OCI-M2 (cell line): ENCODE results near the gene TFAP2D.

Source experiments
- DNase-seq: peaks from one replicate; lab custom pipeline; 2025; ENCODE audit not compliant: unreplicated experiment; lab: John Stamatoyannopoulos, UW

TFAP2D gene

DNA sequence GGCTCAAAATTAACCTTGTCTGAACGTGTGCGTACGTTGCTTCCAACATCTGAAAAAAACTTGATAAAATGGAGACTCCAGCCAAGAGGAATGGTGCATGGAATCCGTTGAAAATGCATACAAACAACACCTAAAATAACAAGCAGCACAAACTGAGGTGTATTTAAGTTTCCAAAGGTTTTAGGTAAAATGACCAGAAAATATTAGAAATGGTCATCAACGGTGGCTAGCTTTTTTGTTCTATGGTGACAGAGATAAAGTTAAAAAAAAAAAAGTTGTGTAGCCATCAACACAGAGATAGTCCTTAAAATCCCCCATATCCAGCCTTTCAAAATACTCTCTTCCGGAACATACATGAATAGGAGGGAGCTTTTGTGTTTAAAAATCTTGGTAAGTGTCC lies 104.7 kb downstream of the TFAP2D start:
- DNase-seq = no peak

DNA sequence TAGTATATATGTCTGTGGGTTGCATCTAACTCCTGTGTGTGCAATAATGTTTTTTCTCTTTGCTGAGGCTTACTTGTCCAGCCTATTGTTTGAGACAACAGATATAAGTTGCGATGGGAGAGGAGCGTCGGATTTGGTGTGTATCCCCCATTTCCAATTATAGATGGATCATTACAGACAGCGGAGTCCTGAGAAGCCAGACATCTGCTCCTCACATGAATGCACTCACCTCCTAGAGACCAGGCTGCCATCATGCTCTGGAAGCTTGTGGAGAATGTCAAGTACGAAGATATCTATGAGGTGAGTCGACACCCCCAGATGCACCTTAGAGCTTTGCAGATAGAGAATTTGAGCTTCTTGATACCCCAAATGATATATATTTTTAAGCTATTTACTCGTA lies 105.3 kb downstream of the TFAP2D start, which contains the start of gene TFAP2B:
TSS of gene TFAP2B (plus strand) at position 199 of the 400 bp plus-strand sequence. CDS start at position 220, 21 bp downstream.
- DNase-seq = no peak

DNA sequence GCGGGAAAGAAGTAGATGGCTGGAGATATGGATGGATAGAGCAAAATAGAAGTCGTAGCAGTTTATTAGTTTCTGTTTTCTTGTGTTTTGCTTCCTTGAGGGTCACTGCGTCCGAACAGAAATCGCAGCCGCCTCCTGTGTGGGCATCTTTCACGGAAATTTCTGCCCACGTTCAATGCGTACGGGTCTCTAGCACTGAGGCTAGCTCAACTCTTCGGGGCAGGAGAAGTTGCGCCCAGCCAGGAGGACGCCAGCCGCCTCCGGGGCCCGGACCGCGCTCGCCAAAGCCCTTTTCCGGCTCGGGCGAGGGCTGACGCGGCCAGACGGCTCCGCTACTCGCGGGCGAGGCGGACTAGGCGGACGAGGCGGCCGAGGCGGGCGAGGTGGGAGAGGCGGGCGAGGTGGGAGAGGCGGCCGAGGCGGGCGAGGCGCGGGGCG lies 106.2 kb downstream of the TFAP2D start:
- DNase-seq = no peak

DNA sequence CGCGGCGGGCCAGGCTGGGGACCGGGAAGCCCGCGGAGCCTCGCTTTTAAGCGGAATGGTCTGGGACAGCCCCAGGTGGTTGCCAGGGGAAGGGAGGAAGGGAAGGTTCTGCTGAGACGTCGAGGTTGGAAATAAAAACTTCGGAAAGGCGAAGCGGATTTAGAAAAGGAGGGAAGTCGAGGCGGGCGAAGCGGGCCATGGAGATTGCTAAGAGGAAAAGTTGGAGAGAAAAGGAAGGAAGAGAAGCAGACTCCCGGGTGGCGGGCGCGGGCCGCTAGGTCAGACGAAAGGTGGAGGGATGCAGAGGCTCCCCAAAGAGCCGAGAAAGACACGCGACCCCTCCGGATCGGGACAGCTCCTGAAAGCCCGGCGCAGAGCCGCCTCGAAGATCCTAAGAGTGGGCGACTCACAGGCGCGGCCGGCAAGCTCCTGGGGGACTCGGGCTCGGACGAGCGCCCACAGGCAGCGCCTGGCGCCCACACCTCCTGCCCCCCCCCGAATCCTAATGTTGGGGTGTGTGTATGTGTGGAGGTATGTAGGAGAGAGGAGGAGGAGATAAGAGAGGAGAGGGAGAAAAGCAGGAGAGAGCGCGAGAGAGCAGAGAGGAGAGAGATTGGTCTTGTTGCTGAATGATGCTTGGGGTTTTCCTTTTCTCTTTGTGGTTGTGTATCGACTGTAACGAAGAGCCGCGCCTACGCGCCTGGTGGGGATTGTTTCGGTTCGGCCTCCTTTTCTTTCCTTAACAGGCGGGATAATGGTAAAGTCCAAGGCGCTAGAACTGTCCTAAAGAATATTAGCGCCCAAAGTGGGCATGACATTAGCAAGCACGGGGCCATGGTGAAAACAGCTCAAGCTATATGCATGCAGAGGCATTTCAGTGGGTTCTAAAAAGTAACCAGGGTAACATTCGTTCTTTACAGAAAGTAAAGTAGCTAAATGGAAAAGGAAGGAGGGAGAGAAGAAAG lies 106.9 kb downstream of the TFAP2D start:
- no peak for DNase-seq

DNA sequence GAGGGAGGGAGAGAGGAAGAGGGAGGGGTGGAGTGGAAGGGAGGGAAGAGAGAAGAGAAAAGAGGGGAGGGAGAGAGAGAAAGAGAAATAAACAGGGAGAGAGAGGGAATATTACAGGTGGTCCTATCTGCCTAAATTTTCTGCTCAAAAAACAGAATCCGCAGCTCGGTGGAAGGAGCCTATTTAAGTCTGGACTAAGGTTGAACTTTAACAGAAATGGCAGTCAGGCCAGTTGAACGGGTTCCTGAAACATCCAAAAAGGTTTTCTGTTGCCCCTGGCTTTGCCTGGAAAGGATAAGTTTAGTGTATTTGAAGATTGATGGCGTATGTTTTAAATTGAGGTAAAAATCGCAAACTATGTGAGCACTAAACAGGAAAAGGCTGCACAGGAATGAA lies 107.5 kb downstream of the TFAP2D start:
- no peak for DNase-seq

DNA sequence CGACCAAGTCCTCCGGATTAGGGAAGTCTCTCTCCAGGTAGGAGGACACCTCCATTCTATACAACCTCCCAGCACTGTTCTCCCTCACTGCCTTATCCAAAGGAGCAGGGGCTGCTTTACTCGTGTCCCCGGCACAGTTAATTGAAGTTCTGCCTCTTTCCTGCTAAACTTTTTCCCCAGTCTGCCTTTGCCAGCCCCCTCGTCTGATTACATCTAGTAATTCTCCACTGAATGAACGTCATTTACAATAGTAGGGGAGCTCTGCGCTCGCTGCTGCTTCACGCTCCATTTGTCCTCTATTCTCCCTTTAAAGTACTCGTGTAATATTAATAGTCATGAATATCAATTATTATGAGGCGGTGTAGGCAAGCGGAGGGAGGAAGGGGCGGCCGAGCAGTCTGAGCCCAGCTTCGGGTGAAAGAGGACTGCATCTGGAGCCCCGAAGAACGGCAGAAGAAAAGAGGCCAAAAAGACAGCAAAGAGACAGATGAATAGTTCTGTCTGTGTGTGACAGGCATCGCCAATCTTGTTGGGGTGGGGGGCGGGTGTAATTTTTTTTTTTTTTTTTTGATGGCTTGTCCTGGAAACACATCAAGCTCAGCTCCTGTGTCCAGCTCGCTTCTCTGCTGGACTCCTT lies 108.2 kb downstream of the TFAP2D start:
- no peak for DNase-seq

DNA sequence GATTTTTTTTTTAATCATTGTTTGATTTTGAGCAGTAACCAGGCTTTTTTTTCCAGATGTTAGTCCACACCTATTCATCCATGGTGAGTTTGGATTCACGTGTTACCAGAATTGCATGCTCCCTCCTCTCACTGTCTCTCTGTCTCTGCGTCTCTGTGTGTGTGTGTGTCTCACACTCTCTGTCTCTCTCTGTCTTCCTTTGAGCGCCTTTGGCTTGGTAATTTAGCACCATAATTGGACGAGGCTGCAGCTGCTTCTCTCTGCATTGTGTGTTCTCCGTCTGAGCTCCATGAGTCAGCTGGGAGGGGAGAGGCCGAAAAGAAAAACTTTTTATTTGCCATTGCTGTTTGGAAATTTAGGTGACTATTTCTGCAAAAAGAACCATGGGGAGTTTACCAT lies 108.8 kb downstream of the TFAP2D start:
- DNase-seq = no peak
